Activated gamma-delta T cell treated with anti-CD3 and anti-CD28 coated beads, Interleukin-2, amount 50 U/mL, for 16 hours (primary cell): ENCODE results near the gene HGFAC.
"Not testable (repeated sequence)": the region's sequence is repeated elsewhere in the genome, so short reads cannot be mapped to it uniquely, and the experiment has no call there.

Source experiments
- DNase-seq: peaks from one replicate; pipeline ENCODE4 v3.0.0-alpha.2; 2020; ENCODE audit warnings: low read depth

HGFAC gene

GRCh38 chr4:3411190-3411589 lies 30.6 kb upstream of the HGFAC start:
- not testable (repeated sequence) for DNase-seq

GRCh38 chr4:3411676-3412075 lies 30.1 kb upstream of the HGFAC start:
- DNase-seq, result no peak

- DNase-seq, result no peak
Measured at GRCh38 chr4:3412257-3413020, 29.3 kb upstream of the HGFAC start.

- no peak for DNase-seq
Measured at GRCh38 chr4:3413217-3413671, 28.5 kb upstream of the HGFAC start.

- no peak for DNase-seq
Measured at GRCh38 chr4:3413675-3414420, 27.9 kb upstream of the HGFAC start.

GRCh38 chr4:3414421-3415279 lies 27.1 kb upstream of the HGFAC start:
- DNase-seq, result no peak

GRCh38 chr4:3415471-3416141 lies 26.2 kb upstream of the HGFAC start:
- no peak for DNase-seq

- DNase-seq, result no peak
Measured at GRCh38 chr4:3416270-3416669, 25.5 kb upstream of the HGFAC start.

- DNase-seq, result no peak
Measured at GRCh38 chr4:3416821-3417221, 24.9 kb upstream of the HGFAC start.

GRCh38 chr4:3417448-3417847 lies 24.3 kb upstream of the HGFAC start:
- DNase-seq, result no peak

- DNase-seq, result no peak
Measured at GRCh38 chr4:3418029-3418762, 23.6 kb upstream of the HGFAC start.

- no peak for DNase-seq
Measured at GRCh38 chr4:3419836-3420605, 21.7 kb upstream of the HGFAC start.

- no peak for DNase-seq
Measured at GRCh38 chr4:3420606-3420955, 21.2 kb upstream of the HGFAC start.

- no peak for DNase-seq
Measured at GRCh38 chr4:3420956-3421355, 20.8 kb upstream of the HGFAC start.

- no peak for DNase-seq
Measured at GRCh38 chr4:3421470-3421869, 20.3 kb upstream of the HGFAC start.

- DNase-seq, result no peak
Measured at GRCh38 chr4:3422241-3422801, 19.4 kb upstream of the HGFAC start.

GRCh38 chr4:3422808-3423297 lies 18.9 kb upstream of the HGFAC start:
- no peak for DNase-seq

- no peak for DNase-seq
Measured at GRCh38 chr4:3423406-3423805, 18.4 kb upstream of the HGFAC start.

- no peak for DNase-seq
Measured at GRCh38 chr4:3423952-3424351, 17.8 kb upstream of the HGFAC start.

GRCh38 chr4:3424522-3425095 lies 17.2 kb upstream of the HGFAC start:
- DNase-seq, result no peak
